Measurements from ENCODE around the gene RBM38. TPM values are rescaled to one million over a fixed set of nuclear protein-coding genes. Genes with fewer than 3 reads are reported as not detected.

Gene RBM38
- total RNA-seq, 4 donors from 2014 or later: 67.6 to 203 (median 139) TPM

DNA sequence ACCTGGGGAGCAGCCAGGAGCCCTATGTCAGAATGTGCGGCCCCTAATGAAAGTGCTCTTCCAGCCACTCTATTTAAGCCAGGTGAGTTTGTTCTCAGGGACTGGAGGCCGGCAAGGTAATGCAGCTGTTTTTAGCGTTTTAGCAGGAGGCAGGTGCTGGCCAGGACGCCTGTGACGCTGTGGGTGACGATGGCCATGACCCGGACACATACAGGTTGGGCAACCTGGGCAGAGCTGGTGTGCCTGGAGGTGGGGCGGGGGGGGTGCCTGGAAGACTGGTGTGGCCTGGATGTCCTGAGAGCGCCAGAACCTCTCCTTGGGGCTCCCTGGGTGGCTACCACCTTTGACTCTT, 51.7 kb downstream of the RBM38 start:
- TF ChIP-seq POLR2AphosphoS5 (IDR thresholded peaks at IDR 0.05) (no peak), EP300 (IDR thresholded peaks at IDR 0.05) (no peak), POLR2A (IDR thresholded peaks at IDR 0.05; ENCODE audit: low read depth) (no peak)
- TF ChIP-seq, protein P1, sequence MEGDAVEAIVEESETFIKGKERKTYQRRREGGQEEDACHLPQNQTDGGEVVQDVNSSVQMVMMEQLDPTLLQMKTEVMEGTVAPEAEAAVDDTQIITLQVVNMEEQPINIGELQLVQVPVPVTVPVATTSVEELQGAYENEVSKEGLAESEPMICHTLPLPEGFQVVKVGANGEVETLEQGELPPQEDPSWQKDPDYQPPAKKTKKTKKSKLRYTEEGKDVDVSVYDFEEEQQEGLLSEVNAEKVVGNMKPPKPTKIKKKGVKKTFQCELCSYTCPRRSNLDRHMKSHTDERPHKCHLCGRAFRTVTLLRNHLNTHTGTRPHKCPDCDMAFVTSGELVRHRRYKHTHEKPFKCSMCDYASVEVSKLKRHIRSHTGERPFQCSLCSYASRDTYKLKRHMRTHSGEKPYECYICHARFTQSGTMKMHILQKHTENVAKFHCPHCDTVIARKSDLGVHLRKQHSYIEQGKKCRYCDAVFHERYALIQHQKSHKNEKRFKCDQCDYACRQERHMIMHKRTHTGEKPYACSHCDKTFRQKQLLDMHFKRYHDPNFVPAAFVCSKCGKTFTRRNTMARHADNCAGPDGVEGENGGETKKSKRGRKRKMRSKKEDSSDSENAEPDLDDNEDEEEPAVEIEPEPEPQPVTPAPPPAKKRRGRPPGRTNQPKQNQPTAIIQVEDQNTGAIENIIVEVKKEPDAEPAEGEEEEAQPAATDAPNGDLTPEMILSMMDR (IDR thresholded peaks at IDR 0.05): no peak
- no peak for DNase-seq (ENCODE audit: extremely low spot score)
- Histone ChIP-seq H3K9me3 (peaks cover 0 to 5% (median 2%) of the 10 kb centered on the region in 4 donors), H3K27ac (replicated peaks in 1 of 4) (peak overlapping the region; percentile 90 to 96 (median 96)), H3K4me1 (peaks cover 60 to 90% (median 79%) of the 10 kb centered on the region in 4 donors), H3K4me3 (no peak overlapping the region), H3K27me3 (peaks cover 0 to 6% (median 0%) of the 10 kb centered on the region in 4 donors), H3K36me3 (no peaks in the 10 kb centered on the region)
- WGBS: 84% methylated on average over 8 of the region's 9 CpGs
- intact Hi-C loops (cut with DNase I): loop anchor here (5.0 kb wide), 1 partner anchor 36 kb away; no protein-coding TSS in a partner anchor

DNA sequence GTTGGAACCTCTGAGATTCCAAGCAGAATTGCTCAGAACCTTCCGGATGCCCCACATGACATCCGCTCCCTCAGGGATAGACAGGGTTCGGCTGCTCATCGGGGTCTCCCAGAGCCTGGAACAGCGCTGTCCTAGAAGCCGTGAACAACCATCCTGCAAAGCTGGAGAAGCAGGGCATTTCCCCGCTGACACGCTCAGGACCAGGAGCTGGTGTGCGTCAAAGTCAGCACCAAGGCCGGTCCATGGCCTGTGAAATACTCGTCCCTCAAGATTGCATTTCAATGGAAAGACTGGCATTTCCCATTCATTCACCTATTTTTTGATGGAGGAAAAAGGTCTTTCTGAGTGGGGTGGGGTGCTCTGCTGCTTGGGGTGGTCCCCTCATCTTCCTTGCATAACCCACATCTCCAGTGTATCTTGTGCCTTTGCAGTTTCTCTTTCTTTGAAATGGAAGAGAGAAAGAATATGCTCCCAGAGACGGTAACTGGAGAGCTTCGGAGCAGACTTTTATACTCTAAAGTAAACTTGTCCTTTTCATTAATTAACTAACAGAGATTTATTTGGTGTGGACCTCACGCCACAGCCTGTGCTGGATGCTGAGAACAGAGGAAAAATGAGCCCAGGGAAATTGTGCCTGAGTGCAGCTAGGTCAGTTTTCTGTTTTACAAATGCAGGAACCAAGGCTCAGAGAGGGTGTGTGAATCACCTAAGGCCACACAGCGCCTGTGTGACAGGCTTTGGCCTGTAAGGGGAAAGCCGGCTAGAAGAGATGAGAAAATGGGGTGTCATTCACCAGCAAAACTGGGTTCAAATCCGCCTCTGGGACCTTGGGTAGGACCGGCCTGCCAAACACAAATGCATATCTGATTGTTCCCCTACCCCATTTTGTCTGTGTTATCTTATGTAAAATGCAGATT, 52.4 kb downstream of the RBM38 start:
- peaks cover 52 to 85% (median 72%) of the 10 kb centered on the region in 4 donors for H3K4me1 ChIP-seq
- 60% methylated on average over 9 of the region's 18 CpGs for WGBS

DNA sequence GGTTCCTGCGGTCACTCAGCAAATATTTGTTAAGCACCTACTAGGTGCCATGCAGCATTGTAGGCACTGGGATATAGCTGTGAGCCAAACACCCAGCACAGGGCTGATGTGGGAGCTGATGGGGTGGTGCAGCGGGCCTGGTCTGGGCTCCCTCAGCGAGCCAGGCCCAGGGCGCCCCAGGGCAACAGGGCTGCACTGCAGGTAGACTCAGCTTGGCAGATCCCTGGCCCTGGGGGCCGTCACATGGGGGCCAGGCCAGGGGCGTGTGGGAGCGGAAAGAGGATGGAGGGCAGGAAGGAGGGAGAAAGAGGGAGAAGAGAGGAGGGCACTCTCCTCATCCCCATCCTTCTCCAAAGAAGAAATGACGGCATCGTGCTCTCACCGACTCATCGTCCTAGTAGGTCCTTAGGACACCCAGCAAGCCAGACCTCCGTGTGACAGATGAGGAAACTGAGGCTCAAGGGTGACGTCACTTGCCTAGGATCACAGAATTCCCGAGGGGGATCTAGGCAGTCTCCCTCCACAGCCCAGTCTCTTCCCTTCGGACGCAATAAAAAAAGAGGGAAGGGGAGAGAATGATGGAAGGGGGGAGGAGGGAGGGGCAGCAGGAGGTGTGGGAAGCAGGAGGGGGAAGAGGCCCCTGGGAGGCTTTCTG, 53.3 kb downstream of the RBM38 start:
- H3K4me3 ChIP-seq: no peak overlapping the region
- peak overlapping the region; percentile 90 to 96 (median 96) for H3K27ac ChIP-seq (replicated peaks in 1 of 4)
- H3K9me3 ChIP-seq: peaks cover 0 to 5% (median 2%) of the 10 kb centered on the region in 4 donors
- H3K4me1 ChIP-seq: peaks cover 48 to 83% (median 65%) of the 10 kb centered on the region in 4 donors
- no peaks in the 10 kb centered on the region for H3K36me3 ChIP-seq
- TF ChIP-seq, protein P1 (IDR thresholded peaks at IDR 0.05): no peak
- no peak for TF ChIP-seq POLR2A (IDR thresholded peaks at IDR 0.05; ENCODE audit: low read depth)
- H3K27me3 ChIP-seq: peaks cover 0 to 6% (median 0%) of the 10 kb centered on the region in 4 donors
- no peak for DNase-seq (ENCODE audit: extremely low spot score)
- intact Hi-C loops (cut with DNase I): loop anchor here (5.0 kb wide), 1 partner anchor 37 kb away; no protein-coding TSS in a partner anchor
- 65% methylated on average over 16 of the region's 16 CpGs for WGBS

More for the DNA sequence above, 52.4 kb downstream of the RBM38 start:
- H3K27me3 ChIP-seq: peaks cover 0 to 6% (median 0%) of the 10 kb centered on the region in 4 donors
- TF ChIP-seq POLR2A (IDR thresholded peaks at IDR 0.05; ENCODE audit: low read depth) (no peak), POLR2AphosphoS5 (IDR thresholded peaks at IDR 0.05) (peak in 1 of 2 donors; percentile 33), EP300 (IDR thresholded peaks at IDR 0.05) (no peak)
- TF ChIP-seq, protein P1 (IDR thresholded peaks at IDR 0.05): no peak
- H3K9me3 ChIP-seq: peaks cover 0 to 5% (median 2%) of the 10 kb centered on the region in 4 donors
- no peaks in the 10 kb centered on the region for H3K36me3 ChIP-seq
- no peak for DNase-seq (ENCODE audit: extremely low spot score)
- H3K27ac ChIP-seq (replicated peaks in 1 of 4): peak overlapping the region; percentile 90 to 96 (median 96)
- H3K4me3 ChIP-seq: no peak overlapping the region
- intact Hi-C loops (cut with DNase I): loop anchor here (5.0 kb wide), 1 partner anchor 36 kb away; no protein-coding TSS in a partner anchor

DNA sequence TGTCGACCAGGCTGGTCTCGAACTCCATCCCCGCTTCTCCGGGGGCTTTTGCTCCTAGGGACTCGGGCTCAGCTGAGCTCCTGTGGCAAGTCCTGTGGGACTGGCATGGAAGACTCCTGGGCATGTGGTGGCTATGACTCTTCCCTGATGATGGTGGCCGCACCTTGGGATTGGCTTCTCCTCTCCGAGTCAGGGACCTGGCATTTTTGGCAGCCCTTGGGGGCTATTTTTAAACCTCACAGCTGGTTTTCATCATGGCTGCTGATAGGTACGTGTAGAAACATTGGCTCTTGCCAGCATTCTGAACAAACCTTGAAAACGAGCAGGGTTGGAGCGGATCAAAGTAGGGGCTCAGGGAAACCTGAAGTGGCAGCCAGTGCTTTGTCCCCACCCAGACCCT, 54.1 kb downstream of the RBM38 start:
- no peak for DNase-seq (ENCODE audit: extremely low spot score)
- Histone ChIP-seq H3K36me3 (no peaks in the 10 kb centered on the region), H3K4me3 (no peak overlapping the region), H3K27me3 (peaks cover 0 to 6% (median 0%) of the 10 kb centered on the region in 4 donors), H3K27ac (replicated peaks in 1 of 4) (peak overlapping the region; percentile 90 to 96 (median 96)), H3K9me3 (peaks cover 0 to 5% (median 2%) of the 10 kb centered on the region in 4 donors), H3K4me1 (peaks cover 48 to 83% (median 65%) of the 10 kb centered on the region in 4 donors)
- TF ChIP-seq, protein P1 (IDR thresholded peaks at IDR 0.05): no peak
- TF ChIP-seq POLR2A (IDR thresholded peaks at IDR 0.05; ENCODE audit: low read depth) (no peak), POLR2AphosphoS5 (IDR thresholded peaks at IDR 0.05) (peak; percentile 93 to 94), EP300 (IDR thresholded peaks at IDR 0.05) (peak; percentile 43)
- intact Hi-C loops (cut with DNase I): no loop called here
- WGBS: 47% methylated on average over 10 of the region's 10 CpGs

Data from esophagus muscularis mucosa (tissue), 4 donors.